NB4 (cell line): Measurements from ENCODE around the gene AP4E1.

Source experiments
- MYC ChIP-seq: IDR thresholded peaks from 2 replicates; pipeline ENCODE4 v1.6.1; 2011; ENCODE audit warnings: low read depth, low read length
- TF ChIP-seq, protein P1 (sequence below): IDR thresholded peaks from one replicate; pipeline ENCODE4 v1.5.1; 2012; ENCODE audit warnings: low read depth, low read length

DNA sequence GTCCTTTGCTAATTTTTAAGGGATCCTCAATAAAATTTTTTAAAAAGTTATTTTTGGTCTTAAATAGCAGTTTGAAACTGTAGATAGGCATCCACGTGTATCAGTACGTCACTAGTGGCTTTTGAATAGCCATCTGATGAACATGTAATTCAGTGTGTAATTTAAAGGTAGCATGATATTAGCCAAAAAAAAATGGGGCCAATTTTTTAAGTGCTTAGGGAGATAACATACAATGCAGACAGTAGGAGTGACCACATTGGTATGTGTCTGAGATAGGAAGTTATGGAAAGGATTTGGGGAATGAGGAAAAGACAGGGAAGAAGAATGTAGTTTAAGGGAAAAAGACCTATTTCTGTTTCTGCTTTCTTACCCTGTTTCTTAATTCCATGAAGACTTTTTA lies 2.5 kb downstream of the AP4E1 start:
- TF ChIP-seq, protein P1, sequence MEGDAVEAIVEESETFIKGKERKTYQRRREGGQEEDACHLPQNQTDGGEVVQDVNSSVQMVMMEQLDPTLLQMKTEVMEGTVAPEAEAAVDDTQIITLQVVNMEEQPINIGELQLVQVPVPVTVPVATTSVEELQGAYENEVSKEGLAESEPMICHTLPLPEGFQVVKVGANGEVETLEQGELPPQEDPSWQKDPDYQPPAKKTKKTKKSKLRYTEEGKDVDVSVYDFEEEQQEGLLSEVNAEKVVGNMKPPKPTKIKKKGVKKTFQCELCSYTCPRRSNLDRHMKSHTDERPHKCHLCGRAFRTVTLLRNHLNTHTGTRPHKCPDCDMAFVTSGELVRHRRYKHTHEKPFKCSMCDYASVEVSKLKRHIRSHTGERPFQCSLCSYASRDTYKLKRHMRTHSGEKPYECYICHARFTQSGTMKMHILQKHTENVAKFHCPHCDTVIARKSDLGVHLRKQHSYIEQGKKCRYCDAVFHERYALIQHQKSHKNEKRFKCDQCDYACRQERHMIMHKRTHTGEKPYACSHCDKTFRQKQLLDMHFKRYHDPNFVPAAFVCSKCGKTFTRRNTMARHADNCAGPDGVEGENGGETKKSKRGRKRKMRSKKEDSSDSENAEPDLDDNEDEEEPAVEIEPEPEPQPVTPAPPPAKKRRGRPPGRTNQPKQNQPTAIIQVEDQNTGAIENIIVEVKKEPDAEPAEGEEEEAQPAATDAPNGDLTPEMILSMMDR = no peak
- no peak for TF ChIP-seq MYC
